Vagina (tissue), 2 donors: ENCODE results near the gene PRR5.

Experiments
- POLR2A ChIP-seq, 2 donors: fragments of 450-650 bp; IDR thresholded peaks; one replicate each; pipeline ENCODE4 v1.6.1; 2017; ENCODE audit warnings: antibody characterized with exemption in 2 of 2, mild to moderate bottlenecking in 2 of 2, moderate library complexity in 2 of 2
- POLR2AphosphoS5 ChIP-seq, 2 donors: sonication (generic); formaldehyde crosslinking; IDR thresholded peaks; one replicate each; pipeline ENCODE4 v1.9.0; 2017; ENCODE audit warnings: antibody characterized with exemption in 2 of 2, mild to moderate bottlenecking in 2 of 2, low read depth in 1 of 2; ENCODE audit not compliant: insufficient read depth in 1 of 2
- TF ChIP-seq, protein P1 (sequence below), 3 experiments: fragments of 450-650 bp in 2 of 3; fragments of 200-600 bp in 1 of 3; sonication (generic) in 1 of 3; IDR thresholded peaks; one replicate each; pipeline ENCODE4 v1.5.1; 2017 to 2019; ENCODE audit warnings: antibody characterized with exemption in 3 of 3, mild to moderate bottlenecking in 2 of 3, moderate library complexity in 2 of 3

DNA sequence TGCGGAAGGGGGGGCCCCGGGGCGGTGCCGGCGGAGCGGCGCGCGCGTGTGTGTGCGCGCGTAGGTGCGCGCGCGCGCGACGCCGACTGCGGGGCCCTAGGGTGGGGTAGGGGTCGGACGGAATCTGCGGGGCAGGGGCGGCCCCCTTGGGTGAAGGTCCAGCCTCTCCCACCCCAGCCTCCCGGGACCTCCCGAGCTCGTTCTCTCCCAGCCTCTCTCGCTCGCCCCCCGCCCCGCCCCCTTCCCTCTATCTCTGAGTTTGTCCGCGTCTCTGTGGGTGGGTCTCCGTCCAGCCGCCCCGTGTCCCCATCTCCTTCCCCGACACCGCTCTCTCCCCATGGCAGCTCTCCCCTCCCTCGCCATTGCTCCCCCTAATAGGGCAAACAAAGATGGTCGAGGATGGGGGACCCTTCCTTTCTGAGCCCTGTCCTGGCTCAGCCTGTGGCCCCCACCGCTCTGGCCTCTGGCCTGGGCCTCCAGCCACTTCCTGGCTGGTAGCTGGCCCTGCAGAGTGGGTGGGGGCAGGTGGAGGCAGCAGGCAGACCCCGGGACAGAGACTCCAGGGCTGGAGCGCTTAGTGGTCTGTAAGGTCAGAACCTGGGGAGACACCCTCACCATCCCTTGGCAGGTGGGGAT is 33.0 kb upstream of the PRR5 start:
- TF ChIP-seq, protein P1, sequence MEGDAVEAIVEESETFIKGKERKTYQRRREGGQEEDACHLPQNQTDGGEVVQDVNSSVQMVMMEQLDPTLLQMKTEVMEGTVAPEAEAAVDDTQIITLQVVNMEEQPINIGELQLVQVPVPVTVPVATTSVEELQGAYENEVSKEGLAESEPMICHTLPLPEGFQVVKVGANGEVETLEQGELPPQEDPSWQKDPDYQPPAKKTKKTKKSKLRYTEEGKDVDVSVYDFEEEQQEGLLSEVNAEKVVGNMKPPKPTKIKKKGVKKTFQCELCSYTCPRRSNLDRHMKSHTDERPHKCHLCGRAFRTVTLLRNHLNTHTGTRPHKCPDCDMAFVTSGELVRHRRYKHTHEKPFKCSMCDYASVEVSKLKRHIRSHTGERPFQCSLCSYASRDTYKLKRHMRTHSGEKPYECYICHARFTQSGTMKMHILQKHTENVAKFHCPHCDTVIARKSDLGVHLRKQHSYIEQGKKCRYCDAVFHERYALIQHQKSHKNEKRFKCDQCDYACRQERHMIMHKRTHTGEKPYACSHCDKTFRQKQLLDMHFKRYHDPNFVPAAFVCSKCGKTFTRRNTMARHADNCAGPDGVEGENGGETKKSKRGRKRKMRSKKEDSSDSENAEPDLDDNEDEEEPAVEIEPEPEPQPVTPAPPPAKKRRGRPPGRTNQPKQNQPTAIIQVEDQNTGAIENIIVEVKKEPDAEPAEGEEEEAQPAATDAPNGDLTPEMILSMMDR (IDR thresholded peaks at IDR 0.05): no peak
- TF ChIP-seq POLR2A (IDR thresholded peaks at IDR 0.05) (no peak), POLR2AphosphoS5 (IDR thresholded peaks at IDR 0.05; ENCODE audit: insufficient read depth in 1 of 2, low read depth in 1 of 2) (no peak)
